NCI-H2107 (cell line): ENCODE results near the gene TMEM117.

ENCODE experiments used
- DNase-seq: peaks from one replicate; lab custom pipeline; 2025; lab: John Stamatoyannopoulos, UW

The TMEM117 gene

DNA sequence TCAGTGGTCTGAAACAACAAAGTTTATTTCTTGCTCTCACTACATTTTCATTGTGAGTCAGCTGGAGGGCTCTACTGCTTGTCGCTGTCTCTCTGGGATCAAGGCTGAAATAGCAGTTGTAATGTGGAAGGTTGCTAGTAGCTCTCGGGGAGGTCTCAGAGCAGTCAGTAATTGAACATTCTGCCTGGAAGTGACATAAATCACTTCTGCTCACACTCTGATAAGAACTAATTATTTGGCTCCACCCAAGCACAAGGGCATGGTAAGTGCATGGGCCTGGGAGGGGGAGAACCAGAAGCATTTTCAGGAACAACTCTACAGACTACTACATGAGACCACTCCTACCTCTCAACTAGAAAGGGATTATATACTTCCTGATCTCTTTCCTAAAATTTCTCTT lies 128.2 kb downstream of the TMEM117 start:
- DNase-seq: no peak

DNA sequence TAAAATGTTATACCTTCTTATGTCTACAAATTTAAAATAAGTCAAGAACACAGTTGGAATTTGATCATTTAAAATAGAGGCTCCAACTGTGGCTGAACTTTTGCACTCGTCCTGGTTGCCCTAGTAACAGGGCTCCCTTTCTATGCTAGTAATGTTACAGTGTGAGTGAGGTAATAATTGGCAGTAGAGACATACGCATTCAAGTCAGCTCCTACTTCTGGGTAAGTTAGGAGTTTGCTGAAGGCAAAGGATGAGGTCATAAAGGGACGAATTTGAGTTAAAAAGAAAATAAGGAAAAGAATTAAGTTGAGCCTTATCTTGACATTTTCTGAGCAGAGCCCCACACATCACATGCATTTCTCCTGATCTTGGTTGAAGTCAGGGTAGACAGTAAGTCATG lies 129.1 kb downstream of the TMEM117 start:
- no peak for DNase-seq

DNA sequence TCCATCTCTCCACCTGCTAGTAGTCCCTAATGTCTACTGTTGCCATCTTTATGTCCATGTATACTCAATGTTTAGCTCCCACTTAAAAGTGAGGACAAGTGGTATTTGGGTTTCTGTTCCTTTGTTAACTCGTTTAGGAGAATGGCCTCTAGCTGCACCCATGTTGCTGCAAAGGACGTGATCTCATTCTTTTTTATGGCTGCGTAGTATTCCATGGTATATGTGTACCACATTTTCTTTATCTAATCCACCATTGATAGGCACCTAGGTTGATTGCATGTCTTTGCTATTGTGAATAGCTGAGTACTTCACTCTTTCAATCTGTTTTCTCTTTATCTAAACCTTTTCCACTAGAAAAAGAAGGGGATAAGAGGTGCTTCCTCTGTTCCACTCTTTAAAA lies 130.0 kb downstream of the TMEM117 start:
- no peak for DNase-seq

DNA sequence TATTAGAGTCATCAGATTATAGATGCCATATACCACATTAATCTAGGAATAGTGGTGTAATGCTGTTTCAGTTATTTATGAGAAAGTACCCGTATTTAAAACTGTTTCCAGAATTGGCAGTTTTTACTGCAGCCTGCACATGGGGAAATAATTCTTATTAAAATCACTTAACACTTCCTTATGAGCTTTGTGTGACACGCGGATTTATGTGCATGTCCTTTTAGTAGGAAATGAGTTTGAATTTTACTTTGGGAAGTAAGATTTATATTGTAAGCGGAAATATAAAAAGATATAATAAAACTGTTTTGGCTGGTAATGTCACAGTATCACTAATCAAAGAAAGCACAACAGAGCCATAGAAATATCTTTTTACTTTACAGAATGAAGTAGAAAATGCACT lies 132.9 kb downstream of the TMEM117 start:
- DNase-seq: no peak

DNA sequence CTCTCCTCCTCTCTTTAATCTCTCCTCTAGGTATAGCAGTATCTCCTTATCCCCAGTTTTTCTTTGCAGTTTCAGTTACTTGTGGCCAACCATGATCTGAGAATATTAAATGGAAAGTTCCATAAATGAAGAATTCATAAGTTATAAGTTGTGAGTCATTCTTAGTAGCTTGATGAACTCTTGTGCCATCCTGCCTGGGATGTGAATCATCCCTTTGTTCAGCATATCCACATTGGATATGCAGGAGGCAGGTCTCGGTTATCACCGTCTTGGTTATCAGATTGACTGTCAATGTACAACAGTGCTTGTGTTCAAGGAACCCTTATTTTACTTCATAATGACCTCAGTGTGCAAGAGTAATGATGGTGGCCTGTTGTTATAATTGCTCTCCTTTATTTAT lies 134.0 kb downstream of the TMEM117 start:
- no peak for DNase-seq

DNA sequence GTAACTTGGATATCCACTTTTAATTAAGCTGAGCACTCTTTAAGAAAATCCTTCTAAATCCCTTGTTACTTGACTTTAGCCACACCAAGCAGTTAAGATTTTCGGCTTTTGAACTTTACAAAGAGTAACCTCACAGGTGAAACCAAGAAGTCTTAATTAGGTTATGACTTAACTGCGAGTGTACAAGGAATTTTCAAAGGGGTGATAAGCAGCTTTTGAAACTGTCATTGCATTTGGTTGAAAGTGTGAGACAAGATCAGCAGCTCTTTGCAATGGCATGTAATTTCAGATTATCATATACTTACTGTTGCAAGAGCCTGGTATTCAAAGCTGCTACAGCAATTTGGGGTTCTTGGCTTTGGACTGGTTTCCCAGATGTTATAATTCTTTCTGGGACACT lies 137.5 kb downstream of the TMEM117 start:
- DNase-seq: no peak

DNA sequence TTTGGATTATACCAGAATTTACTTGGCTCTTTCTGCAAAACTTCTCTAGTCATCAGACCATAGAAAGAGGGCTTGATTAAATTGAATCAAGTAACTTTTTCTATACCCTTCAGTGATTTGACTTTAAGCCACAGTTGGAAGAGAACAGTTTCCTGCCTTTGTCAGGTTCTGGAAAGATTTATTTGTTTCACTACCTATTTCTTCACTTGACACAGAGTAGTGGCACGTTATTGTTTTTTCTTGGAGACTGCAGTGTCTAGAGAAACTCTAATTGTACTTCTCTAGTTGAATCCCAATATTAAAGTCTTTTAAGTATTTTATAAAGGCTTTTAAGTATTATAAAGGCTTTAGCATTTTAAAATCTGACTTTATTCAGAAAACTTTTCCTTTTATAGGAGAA lies 138.1 kb downstream of the TMEM117 start:
- no peak for DNase-seq

DNA sequence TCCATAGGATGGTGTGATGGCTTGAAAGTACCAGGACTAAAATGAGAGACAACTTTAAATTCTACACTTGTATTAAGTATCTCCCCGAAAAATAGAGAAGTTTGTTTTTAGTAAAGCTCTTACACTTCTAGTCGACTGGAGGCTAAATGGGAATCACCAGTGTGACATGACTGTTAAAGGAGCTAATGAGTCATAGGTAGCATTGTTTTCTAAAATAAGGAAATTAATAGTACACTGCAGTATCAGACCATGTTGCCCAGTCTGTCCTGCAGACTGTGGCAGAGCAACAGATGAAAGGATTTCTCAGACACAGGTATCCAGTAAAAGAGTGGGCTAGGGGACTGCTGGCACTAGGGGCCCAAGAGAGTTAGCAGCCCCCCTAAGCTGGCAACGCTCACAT lies 140.1 kb downstream of the TMEM117 start:
- DNase-seq: no peak

DNA sequence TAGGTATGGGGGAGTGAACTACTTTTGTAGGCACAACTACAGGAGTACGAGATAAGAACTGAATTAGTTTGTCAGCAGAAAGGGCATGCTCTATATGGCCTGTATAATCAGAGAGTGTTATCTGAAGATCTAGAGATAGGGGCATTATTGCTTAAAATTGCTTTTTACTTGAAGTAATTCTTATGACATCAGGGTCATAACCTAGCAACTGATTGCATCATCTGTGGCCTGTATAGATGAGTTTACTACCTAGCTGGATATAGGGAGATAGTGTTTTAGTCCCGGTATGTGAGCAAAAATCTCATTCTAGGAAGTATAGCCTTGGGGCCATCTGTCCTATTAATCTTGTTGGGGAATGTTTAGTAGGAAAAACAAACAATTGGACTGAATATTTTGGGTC lies 142.7 kb downstream of the TMEM117 start:
- no peak for DNase-seq

DNA sequence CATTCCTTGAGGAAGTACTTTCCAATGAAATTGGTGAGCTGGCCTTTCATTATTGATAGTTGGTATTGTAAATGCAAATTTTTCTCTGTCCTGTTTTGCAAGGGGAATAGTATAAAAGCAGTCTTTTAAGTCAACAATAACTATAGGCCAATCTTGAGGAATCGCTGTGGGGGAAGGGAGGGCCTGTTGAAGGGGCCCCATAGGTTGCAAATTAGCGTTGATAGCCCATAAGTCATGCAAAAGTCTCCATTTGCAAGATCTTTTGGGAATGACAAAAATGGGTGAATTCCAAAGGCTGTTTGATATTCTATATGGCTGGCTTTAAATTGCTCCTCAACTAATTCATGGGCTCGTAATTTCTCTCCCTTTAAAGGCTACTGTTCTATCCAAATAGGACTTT lies 143.6 kb downstream of the TMEM117 start:
- DNase-seq: no peak

DNA sequence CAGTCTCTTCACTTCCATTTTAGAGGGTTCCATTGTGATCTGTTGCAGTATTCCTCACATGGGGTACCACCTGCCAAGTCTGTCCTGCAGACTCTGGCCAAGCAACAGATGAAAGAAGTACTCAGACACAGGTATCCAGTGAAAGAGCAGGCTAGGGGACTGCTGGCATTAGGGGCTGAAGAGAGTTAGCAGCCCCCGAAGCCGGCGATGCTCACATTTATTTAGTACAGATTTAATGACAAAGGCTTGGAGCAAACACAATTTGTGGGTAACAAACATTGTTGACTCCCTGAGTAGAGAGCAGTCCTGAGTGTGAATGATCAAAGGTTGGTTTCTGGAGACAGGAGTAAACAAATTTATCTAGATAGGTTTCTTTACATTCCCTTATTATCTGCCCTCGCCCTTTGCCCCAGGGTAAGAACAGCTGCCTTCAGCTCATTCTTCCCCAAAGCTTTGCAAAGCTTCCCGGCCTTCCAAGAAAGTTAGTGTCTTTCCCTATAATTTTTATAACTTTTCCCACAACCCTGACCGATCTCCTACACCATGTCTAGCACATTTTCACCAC lies 144.8 kb downstream of the TMEM117 start:
- DNase-seq: no peak

DNA sequence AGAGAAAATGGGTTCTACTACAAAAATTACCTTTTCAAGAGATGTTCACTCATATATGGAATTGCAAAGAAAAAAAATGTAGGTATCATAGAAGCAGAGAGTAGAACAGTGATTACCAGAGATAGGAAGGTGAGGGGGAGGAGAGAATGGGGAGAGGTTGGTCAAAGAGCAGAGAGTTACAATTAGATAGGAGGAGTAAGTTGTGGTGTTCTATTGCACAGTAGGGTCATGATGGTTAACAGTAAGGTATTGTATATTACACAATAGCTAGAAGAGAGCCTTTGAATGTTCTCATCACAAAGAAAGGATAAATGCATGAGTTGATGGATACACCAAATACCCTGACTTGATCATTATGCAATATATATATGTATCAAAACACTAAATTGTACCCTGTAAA lies 145.8 kb downstream of the TMEM117 start:
- no peak for DNase-seq

DNA sequence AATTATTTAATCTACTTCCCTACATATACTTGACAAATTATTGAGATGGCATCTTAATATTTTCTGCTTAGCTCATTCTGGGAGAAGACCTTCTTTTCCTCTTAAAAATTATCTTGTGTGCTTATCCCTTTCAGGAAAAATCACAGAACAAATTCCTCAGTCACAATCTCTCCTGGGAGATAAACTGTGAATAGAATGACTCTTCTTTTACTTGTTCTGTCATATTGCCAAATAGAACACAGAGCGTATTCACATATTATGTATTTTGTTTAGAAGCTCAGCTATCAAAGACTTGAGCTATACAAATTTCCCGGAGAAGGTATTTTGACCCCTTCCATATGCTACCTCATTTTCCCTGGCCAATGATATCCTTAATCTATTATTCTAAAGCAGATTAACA lies 146.7 kb downstream of the TMEM117 start:
- DNase-seq: no peak

DNA sequence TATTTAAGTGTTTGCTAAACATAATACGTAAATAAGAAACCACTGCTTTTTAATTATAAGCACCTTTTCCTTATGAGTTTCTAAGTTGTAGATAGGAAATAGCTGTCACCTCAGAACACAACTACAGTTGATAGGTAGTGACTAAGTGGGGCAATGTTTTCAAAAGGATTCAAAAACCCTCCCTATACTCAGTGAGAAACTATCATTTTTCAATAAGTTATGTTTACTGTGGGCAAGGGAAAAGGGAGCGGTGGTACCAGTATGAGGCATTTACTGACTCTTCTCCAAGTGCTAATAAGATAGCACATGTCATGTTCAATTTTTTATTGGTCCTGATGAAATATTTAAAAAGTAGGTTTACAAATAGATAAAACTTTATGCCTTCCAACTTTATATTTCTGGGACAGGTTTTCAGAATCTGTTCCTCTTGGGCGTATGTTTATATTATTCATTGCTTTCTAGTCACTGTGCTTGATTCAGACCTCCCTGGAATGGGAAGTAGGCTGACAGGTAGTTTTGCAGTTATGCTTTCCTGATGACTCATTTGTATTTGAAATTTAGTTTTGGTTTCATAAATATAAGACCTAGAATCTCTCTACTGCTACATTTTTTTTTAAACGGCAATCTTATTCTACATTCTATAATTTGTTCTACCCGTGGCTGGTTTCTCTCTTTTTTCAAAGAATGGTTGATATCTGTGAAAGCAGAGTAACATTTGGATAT lies 153.1 kb downstream of the TMEM117 start:
- DNase-seq: no peak

DNA sequence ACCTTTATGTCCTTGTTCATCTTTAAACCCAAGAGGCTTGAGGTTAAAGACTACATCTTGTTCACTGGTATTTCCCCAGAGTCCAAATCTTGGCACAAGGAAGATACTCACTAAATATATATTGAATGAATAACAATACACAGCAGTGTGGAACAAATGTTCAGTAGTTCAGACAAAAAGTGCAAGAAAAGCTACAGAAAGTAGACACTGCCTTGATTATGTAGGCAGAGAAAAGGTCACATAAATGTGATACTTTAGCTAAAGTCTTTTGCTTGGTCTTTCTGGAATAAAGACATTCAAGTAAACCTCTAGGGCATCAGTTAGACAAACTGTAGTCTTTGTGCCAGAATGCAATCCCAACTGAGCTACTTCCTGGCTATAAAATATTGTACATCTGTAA lies 157.0 kb downstream of the TMEM117 start:
- DNase-seq: no peak

DNA sequence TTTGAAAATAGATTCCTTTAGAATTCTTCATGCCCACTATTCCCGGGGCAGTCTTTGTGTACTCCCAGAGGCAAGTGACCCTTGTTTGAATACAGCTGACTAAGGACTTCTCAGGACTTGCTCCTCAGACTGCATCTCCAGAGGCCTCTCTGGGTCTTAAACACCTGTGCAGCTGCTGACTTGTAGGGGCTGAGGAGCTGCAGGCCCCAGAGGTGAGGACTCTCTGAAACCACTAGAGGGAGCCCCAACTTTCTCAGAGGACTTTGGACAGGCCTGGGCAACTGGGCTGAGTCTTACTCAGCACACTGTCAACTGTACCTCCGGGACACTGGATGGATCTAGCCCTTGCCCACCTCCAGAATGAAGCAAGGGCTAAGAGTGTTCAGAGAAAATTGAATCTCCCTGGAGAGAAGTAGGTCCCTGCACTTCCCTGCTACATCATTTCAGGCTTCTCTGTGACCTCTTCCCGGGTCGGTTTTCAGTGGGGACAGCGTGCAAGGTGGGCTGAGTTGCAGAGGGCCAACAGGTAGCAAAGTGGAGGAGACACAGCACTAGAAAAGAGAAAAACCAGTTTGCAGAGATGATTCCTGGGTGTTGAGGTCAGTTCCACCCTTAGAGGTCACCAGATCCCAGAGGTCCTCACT lies 164.6 kb downstream of the TMEM117 start:
- peak; percentile 7 for DNase-seq

DNA sequence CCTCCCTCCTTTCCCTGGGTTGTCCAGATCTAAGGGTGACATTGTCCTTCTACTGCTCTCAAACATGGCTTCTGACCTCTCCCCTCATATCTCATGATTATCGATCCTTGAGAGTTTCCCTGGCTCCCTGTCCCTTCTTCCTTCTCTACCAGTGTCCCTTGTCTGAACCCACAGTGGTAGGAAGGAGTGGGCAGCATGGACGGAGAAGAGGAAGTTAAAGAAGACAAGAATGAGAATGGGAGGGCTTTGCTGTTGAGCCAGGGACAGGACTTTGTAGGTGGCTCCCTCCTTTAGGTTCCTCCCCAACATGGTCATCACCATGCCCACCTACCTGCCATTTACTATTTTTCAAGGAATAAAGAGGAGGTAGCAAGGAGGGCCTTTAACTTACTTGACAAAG lies 166.7 kb downstream of the TMEM117 start:
- no peak for DNase-seq

DNA sequence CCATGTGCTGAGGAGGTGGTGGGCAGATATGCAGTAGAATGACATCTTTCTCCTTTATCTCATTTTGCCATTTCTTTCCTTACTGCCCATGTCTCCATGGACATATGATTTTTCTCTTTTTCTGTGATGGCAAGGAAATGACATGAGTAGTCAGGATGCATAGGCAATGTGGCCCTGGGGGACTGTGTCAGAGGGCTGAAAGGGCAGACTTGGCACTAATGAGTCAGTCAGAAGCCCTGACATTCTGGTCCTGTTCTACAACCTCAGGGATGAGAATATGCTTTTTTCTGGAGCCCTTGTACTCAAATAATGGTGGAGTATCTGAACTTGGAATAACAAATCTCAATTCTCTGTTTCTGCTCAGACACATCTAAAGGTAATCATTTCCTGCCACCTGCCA lies 167.8 kb downstream of the TMEM117 start:
- DNase-seq: no peak

DNA sequence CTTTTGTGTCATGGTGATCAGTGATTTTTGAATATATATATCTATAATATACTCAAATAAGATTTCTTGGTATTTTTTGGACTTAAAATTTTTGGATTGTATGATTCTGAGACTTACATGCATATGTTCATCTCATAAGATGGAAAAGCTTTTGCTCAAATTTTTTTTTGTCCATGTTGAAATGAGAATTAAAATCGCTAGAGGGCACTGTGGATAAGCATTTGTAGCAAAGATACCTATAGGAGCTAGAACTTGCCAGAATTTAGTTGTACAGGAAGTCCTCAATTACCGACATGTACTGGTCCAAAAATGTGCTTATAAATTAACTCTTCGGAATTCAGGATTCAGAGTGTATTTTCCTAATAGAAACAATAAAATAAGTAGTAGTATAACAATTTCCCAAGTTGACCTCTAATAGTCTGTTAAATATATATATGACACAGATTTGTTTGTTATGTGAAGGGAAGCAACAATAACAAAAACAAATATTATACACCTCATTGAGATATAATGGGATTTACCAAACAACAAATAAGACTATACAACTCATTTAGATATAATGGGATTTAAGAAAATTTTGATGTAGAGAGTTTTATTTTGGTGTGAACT lies 179.6 kb downstream of the TMEM117 start:
- peak; percentile 1 for DNase-seq

DNA sequence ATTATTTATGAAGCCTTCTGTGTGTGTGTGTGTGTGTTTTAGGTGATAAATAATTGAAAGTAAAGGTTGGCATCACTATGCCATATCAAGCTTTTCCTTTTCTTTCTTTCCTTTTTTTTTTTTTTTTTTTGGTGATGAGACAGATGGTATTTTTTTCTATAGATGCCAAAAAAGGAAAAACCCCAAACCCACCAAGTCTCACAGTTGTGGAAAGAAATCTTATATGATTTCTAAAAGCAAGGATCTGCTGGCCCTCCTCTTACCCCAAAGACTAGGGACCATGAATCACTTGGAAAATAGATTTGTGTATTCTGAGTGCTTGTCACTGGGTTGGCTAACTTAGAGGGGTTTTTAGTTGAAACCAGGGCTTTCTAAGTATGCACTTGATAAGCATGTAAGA lies 181.3 kb downstream of the TMEM117 start:
- no peak for DNase-seq

DNA sequence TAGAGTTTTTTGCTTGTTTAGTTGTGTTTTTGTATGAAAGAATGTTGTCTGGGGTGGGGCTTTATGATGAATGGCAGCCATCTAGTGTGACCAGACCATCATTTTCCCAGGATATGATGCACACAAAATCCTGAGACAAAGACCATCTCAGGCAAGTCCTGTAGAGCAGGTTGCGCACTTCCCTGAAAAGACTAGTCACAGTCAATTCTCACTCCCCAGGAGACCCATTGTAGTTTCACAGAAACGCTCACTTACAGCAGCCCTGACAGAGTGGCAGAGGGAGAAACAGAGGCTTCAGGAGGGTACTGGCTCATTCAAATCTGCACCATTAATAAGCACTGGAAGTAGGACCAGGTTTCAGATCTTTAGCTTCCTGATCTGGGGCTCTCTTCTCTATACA lies 183.2 kb downstream of the TMEM117 start:
- DNase-seq: no peak

DNA sequence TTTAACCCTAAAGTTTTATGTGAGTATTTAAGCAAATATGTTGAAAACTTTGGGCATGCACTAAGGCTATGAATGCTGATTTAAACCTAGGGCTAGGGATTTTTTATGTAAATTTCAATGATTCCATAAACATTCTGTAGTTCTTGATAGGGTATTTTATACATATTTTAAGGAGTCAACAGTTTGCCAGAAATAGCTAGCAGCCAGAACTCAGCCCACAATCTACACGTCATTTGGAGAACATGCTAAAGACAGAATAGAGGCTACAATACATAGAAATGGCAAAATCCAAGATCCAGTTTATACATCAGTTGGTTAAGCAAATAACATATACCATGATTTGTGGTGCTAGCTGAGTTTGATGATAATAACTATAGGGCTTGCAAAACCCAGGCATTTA lies 184.7 kb downstream of the TMEM117 start:
- no peak for DNase-seq

DNA sequence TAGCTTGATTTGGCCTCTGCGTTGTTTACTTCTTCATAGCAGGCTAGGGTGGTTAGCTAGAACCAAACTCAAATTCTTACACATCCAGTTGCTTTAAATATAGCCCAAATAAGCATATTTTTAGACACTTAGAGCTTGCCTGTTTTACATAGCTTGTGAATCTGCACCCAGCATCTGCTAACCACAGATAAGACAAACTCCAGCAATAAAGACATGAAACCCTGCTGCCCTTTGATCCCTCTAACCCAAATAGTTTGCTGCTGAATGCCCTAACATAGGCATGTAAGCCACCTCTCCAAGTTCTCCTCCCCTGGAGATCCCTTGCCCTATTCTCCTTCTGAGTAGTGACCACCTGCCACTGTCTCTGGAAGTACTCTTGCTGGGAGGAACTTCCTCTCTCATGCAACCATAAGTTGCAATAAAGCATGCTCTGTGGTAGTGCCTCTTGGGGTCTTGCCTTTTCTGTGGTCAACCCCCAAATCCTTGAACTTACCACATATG lies 185.6 kb downstream of the TMEM117 start:
- no peak for DNase-seq
